DOHH2 (cell line): ENCODE data around the gene YES1.

ENCODE experiments used
- CTCF ChIP-seq: fragments of 200-600 bp; sonication (generic); IDR thresholded peaks from one replicate; pipeline ENCODE4 v1.5.1; 2014; ENCODE audit warnings: antibody characterized with exemption, mild to moderate bottlenecking, low read depth, low read length; ENCODE audit not compliant: poor library complexity, severe bottlenecking
- EZH2phosphoT487 ChIP-seq: fragments of 200-600 bp; sonication (generic); IDR thresholded peaks from 2 replicates; pipeline ENCODE4 v1.6.1; 2017; ENCODE audit warnings: borderline replicate concordance, mild to moderate bottlenecking, antibody characterized with exemption, low read length, moderate library complexity, mixed read lengths

- TF ChIP-seq CTCF (no peak), EZH2phosphoT487 (no peak)
Observed at GRCh38 chr18:767961-768360, 44.1 kb downstream of the YES1 start.
